Endometrial microvascular endothelial cells (primary cell): ENCODE measurements around the gene CCNYL1. TPM values are rescaled to one million over a fixed set of nuclear protein-coding genes. Genes with fewer than 3 reads are reported as not detected.
"Not testable (repeated sequence)": the region's sequence is repeated elsewhere in the genome, so short reads cannot be mapped to it uniquely, and the experiment has no call there.

ENCODE experiments used
- in situ Hi-C: cut with HindIII; loops from 2 replicates; pipeline ENCODE4 v1.10.0; 2017; ENCODE audit warnings: low sequenced_read_pairs, low pct_unique_long_range_greater_than_20kb; ENCODE audit errors: inconsistent ontology term
- total RNA-seq: library from RNA; depleted of rRNA; stranded (reverse); fragments of >200 nt; gene quantifications from one replicate; pipeline ENCODE4 v1.2.3, GENCODE V29; 2015; ENCODE audit errors: inconsistent ontology term

Gene CCNYL1
- 25.7 TPM for total RNA-seq

- in situ Hi-C loops, result no loop called here
Measured at GRCh38 chr2:207710814-207711740, at the start of gene CCNYL1. Gene CCNYL1, plus strand, starts transcription at chr2:207711640. Its CDS starts 257 bp downstream, at chr2:207711897.

DNA sequence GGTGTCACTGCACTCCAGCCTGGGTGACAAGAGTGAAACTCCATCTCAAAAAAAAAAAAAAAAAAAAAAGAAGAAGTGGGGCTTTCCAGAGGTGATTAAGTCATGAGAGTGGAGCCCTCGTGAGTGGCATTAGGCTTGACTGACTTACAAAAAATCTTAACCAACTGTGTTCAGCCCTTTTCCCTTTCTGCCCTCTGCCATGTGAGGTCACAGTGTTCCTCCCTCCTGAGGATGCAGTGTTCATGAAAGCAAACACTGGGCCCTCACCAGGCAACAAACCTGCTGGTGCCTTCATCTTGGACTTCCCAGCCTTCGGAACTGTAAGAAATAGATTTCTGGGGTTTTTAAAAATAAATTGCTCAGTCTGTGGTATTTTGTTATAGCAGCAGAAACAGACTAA lies 49.2 kb upstream of the CCNYL1 start:
- in situ Hi-C loops, result no loop called here

GRCh38 chr2:207663870-207664545 lies 47.4 kb upstream of the CCNYL1 start:
- in situ Hi-C loops, result no loop called here

DNA sequence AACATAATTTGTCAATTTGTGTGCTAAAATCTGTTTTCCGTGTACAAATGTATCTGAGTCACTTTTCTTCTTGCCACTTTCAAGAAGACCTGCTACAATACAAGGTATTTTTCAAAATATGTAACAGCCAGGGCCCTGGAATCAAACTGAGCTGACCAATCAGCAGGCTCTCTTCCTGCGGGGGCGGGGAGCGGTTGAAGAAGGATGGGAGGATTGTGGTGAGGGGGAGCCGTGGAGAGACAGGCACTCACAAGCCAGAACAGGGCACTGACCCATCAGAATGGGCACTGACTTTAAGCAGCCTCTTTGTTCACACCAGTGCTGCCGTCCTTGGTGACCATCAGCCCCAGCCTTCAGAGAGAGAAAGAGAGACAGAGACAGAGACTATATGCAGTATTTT lies 40.6 kb upstream of the CCNYL1 start:
- in situ Hi-C loops, result no loop called here

GRCh38 chr2:207673431-207673830 lies 38.0 kb upstream of the CCNYL1 start:
- in situ Hi-C loops, result no loop called here

DNA sequence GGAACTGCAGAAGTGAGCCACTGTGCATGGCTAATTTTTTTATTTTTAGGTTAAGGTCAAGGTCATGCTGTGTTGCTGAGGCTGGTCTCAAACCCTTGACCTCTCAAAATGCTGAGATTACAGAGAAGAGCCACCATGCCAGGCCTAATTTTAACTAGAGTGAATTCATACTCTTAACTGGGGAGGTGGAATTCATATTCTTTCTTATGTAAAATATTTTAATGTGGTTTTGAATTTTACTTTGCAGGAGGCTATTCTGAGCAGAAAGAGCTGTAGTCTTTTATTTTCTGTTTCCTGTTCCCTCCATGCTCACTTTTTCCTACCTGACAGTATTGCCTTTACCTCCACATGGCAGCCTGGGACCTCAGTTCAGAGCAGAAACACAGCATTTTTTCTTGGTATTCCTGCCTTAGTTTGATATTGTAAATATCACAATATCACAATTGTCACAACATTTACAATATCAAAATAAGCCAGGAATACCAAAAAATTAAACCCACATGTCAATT lies 37.1 kb upstream of the CCNYL1 start:
- in situ Hi-C loops, result no loop called here

- in situ Hi-C loops, result no loop called here
Measured at GRCh38 chr2:207674826-207675225, 36.6 kb upstream of the CCNYL1 start.

DNA sequence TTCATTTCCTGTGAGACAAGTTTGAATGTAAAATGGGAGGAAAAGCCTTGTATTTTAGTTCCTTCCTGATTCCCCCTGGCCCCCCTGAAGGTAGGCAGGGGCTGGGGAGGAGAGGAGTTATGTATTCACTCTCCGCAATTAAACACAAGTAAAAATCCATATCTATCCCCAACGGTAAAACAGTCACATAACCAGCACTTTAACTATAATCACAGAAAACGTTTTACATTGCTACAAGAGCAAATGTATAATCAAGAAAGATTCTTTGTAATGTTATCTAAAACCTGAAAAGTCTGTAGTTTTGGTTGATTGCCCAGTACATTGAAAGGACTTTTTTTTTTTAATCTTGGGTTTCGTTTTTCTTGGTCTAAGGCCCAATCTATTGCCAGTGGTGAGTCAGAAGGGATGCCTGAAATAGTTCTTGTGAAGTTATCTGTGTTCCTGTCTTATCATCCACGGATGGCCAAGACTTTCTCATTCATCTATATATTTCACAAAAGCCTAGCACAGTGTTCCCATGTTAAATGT lies 34.5 kb upstream of the CCNYL1 start:
- in situ Hi-C loops, result no loop called here

- in situ Hi-C loops, result no loop called here
Measured at GRCh38 chr2:207681431-207681830, 30.0 kb upstream of the CCNYL1 start.

DNA sequence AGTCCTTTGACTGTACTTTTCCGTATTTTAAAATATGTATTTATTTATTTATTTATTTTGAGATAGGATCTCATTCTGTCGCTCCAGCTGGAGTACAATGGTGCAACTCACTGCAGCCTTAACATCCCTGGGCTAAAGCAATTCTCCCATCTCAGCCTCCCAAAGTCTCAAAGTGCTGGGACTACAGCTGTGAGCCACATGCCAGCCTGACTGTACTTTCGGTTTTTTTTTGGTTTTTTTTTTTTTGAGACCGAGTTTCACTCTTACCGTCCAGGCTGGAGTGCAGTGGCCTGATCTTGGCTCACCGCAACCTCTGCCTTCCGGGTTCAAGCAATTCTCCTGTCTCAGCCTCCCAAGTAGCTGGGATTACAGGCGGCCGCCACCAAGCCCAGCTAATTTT lies 28.9 kb upstream of the CCNYL1 start:
- in situ Hi-C loops, result no loop called here

- in situ Hi-C loops, result no loop called here
Measured at GRCh38 chr2:207683438-207683837, 28.0 kb upstream of the CCNYL1 start.

DNA sequence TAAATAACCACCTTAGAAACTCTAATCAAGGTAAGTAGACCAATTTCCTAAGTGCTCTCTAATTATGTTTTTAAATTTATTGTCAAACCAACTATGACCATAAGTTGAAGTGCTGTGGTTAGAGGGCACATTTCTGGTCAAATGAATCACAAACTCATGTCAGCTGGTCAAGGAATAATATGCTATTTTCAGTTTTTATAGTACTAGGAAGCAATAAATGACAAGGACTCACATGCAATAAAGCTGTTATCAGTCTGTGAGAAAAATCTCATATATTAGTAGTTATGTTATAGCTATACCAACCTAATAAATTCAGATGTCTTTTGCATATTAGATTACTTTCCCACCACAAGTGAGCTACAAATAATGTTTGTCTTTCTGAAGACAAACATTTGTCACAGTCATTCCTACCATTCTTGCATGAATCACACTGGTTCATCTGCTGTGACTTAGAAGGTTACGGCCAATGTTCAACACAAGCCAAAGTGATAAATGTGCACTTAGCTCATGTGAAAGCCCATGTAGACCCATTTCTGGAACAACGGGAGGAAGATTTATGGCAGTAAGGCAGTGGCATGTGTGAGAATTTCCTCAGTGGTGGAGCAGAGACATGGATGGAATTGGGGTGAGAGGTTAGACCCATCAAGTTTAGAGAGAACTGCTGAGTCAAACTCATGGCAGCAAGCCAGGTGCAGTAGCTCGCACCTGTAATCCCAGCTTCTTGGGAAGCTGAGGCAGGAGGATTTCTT lies 27.4 kb upstream of the CCNYL1 start:
- in situ Hi-C loops, result no loop called here

DNA sequence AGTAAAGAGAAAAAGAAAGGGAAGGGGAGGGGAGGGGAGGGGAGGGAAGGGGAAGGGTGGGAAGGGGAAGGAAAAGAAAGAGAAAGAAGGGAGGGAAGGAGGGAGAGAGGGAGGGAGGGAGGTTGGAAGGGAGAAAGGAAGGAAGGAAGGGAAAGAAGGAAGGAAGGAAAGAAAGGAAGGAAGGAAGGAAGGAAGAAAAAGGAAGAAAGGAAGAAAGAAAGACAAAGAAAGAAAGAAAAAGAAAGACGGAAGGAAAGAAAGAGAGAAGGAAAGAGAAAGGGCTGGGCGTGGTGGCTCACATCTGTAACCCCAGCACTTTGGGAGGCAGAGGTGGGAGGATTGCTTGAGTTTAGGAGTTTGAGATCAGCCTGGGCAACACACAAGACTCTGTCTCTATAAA lies 24.6 kb upstream of the CCNYL1 start:
- in situ Hi-C loops, result no loop called here

DNA sequence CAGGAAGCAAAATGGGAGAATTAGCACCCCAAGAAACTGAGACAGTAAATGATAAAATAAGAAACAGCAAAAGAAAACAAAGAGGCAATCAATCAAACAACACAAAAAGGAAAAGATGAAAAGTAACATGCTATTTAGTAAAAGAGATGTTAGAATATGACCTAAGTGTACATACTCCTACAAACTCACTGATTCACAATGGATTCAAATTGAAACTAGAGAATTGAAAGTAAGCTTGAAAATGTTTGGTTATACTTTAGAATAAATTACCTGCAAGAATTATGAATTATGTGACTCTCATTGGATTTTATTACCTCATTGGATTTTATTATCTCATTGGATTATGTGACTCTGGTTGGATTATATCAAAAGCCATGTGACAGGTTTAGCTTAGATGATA lies 22.8 kb upstream of the CCNYL1 start:
- in situ Hi-C loops, result no loop called here

GRCh38 chr2:207690845-207691461 lies 20.5 kb upstream of the CCNYL1 start:
- in situ Hi-C loops, result not testable (repeated sequence)

GRCh38 chr2:207692206-207693065 lies 19.0 kb upstream of the CCNYL1 start:
- in situ Hi-C loops, result no loop called here

DNA sequence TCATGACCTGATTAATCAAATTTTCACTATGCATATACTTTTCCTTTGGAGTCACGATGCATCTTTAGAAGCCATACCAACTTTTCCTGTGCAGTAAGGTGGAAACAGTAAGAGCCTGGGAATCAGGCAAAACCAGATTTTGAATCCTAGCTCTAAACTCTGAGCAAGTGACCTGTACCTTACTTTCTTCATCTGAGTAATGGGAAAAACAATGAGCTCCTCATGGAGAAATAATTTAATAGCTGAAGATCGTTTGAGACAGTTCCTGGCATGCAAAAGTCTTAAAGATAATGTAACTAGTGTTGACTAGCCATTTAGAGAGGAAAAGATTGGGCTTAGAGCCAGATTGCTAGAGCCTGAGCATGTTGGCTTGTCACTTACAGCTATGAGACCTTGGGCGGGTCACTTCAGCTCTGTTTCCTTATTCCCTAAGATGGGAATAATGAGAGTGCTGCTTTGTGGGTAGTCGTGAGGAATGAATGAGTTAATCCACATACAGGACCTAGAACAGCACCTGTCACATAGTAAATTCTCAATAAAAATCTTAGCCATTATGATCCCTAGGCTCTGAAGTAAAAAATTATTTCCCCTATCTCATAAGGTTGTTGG lies 17.7 kb upstream of the CCNYL1 start:
- in situ Hi-C loops, result no loop called here
